HG03378 (cell line): ENCODE data around the gene LRBA.

Experiments
- ATAC-seq: cut with Tn5 transposase; IDR thresholded peaks from one replicate; pipeline ENCODE4 v1.9.1; 2021; ENCODE audit warnings: mild to moderate bottlenecking, moderate library complexity; ENCODE audit not compliant: unreplicated experiment

Gene LRBA

GRCh38 chr4:150816491-150816890 is 198.6 kb downstream of the LRBA start:
- no peak for ATAC-seq

GRCh38 chr4:150814873-150815272 is 200.2 kb downstream of the LRBA start:
- no peak for ATAC-seq

GRCh38 chr4:150805183-150806025 is 209.7 kb downstream of the LRBA start:
- ATAC-seq, result no peak

GRCh38 chr4:150801833-150802232 is 213.3 kb downstream of the LRBA start:
- no peak for ATAC-seq

GRCh38 chr4:150799207-150799606 is 215.9 kb downstream of the LRBA start:
- no peak for ATAC-seq

GRCh38 chr4:150794706-150795105 is 220.4 kb downstream of the LRBA start:
- no peak for ATAC-seq

GRCh38 chr4:150789864-150790263 is 225.2 kb downstream of the LRBA start:
- ATAC-seq, result no peak

GRCh38 chr4:150784939-150785338 is 230.1 kb downstream of the LRBA start:
- no peak for ATAC-seq

- no peak for ATAC-seq
Observed at GRCh38 chr4:150784305-150784704, 230.8 kb downstream of the LRBA start.

GRCh38 chr4:150782921-150783320 is 232.2 kb downstream of the LRBA start:
- ATAC-seq, result no peak

- ATAC-seq, result no peak
Observed at GRCh38 chr4:150782311-150782710, 232.8 kb downstream of the LRBA start.

GRCh38 chr4:150781191-150781590 is 233.9 kb downstream of the LRBA start:
- ATAC-seq, result no peak

GRCh38 chr4:150779707-150780106 is 235.4 kb downstream of the LRBA start:
- no peak for ATAC-seq

GRCh38 chr4:150773729-150774449 is 241.2 kb downstream of the LRBA start:
- no peak for ATAC-seq

- ATAC-seq, result no peak
Observed at GRCh38 chr4:150773032-150773431, 242.1 kb downstream of the LRBA start.

- no peak for ATAC-seq
Observed at GRCh38 chr4:150771382-150771781, 243.7 kb downstream of the LRBA start.

- no peak for ATAC-seq
Observed at GRCh38 chr4:150769845-150770244, 245.2 kb downstream of the LRBA start.

- no peak for ATAC-seq
Observed at GRCh38 chr4:150769248-150769647, 245.8 kb downstream of the LRBA start.

- no peak for ATAC-seq
Observed at GRCh38 chr4:150768497-150768896, 246.6 kb downstream of the LRBA start.

- no peak for ATAC-seq
Observed at GRCh38 chr4:150765216-150765615, 249.9 kb downstream of the LRBA start.

GRCh38 chr4:150751648-150752047 is 263.4 kb downstream of the LRBA start:
- no peak for ATAC-seq

- no peak for ATAC-seq
Observed at GRCh38 chr4:150750824-150751223, 264.3 kb downstream of the LRBA start.
